ENCODE measurements around the gene CCR9. TPM values are rescaled to one million over a fixed set of nuclear protein-coding genes. Genes with fewer than 3 reads are reported as not detected.

The CCR9 gene
- total RNA-seq, 1 donor from 2014 or later = not detected

- H3K27me3 Mint-ChIP-seq = peaks cover 45% of the 10 kb centered on the region
- peaks cover 13% of the 10 kb centered on the region for H3K4me1 Mint-ChIP-seq
- no peak overlapping the region for H3K4me3 Mint-ChIP-seq
- H3K36me3 Mint-ChIP-seq (ENCODE audit: low read depth) = no peaks in the 10 kb centered on the region
- peak overlapping the region; percentile 17 for H3K27ac Mint-ChIP-seq
- no peaks in the 10 kb centered on the region for H3K9me3 Mint-ChIP-seq
- intact Hi-C loops (cut with micrococcal nuclease) = loop anchor here (1.0 kb wide), 1 partner anchor 20 kb away; no protein-coding TSS in a partner anchor
- DNase-seq = peak; percentile 68
Observed at GRCh38 chr3:45881078-45882022, 5.0 kb upstream of the CCR9 start.

DNA sequence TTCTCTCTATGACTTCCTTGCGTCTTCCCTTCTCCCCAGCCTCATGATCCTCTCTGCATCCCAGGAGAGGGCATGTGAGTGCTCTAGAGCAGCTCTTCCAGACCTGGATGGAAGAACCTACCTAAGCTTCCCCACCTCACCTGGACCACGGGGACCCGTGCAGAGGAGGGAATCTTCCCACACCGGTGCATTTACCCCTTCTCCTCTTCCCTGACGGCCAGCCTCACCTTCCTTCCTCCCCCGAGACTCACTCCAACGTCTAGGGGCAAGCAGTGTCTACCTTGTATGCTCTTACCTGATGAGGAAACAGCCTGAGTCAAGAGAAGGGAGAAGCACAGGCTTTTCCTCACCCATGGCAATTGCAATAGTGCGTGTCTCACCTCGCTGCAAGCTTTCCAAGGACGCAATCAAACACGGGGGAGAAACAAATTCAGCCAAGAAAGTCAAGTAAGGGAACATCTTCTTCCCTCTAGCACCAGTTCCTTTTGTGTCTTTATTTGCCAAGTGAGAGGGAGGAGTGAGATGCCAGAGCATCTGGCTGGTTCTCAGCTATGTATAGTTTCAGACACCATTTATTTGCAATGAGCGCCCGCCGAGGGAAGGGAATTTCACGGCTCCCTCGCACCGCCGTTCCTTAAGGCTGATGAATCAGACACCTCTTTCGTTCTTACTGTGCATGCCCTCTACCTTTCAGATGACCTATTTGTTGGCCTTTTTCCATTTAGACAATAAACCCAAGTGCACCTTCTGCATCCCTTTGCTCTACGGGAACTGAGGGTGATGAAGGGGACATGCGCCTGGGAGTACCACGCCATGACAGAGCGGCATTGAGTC, 1.8 kb upstream of the CCR9 start:
- no peak for DNase-seq
- Mint-ChIP-seq H3K4me3 (no peak overlapping the region), H3K9me3 (no peaks in the 10 kb centered on the region), H3K27me3 (peaks cover 45% of the 10 kb centered on the region), H3K4me1 (peaks cover 18% of the 10 kb centered on the region), H3K27ac (no peak overlapping the region), H3K36me3 (ENCODE audit: low read depth) (no peaks in the 10 kb centered on the region)
- intact Hi-C loops (cut with micrococcal nuclease) = no loop called here

- Mint-ChIP-seq H3K4me1 (peaks cover 9% of the 10 kb centered on the region), H3K4me3 (no peak overlapping the region), H3K36me3 (ENCODE audit: low read depth) (no peaks in the 10 kb centered on the region), H3K27ac (no peak overlapping the region), H3K9me3 (no peaks in the 10 kb centered on the region), H3K27me3 (peaks cover 58% of the 10 kb centered on the region)
- no peak for DNase-seq
- intact Hi-C loops (cut with micrococcal nuclease) = no loop called here
Observed at GRCh38 chr3:45887285-45887684, 942 bp downstream of the CCR9 start.

DNA sequence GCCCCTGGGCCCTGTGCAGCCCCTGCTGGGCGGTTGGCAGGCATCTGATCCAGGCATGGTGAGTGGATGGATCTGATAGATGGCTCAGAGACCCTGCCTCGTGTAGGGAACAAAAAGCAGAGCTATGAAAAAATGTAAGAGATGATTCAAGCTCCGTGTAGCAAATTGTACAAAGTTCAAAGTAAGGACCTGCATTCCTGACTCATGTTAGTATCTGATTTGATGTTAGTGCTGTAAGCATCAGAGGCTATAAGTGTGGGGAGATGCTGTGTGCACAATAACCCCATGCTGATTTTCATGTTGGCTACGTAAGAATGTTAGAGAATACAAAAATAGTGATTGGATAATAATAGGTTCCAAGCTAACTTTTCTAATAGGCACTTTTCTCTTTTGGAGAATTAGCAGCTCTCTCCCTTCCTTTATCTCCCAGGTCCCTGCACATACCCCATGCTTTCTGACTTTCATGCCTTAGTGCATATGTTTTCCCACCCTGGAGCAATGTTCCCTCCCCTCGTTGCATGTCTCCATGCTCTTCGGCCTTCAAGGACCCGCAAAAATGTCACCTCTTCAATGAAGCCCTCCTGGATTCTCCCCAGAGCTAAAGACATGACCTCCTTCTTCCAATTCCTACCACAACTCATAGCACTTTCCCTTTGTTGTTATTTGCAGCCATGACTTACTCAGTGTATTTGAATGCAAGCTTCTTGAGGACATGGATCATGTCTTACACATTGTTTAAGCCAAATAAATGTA, 1.6 kb downstream of the CCR9 start:
- H3K4me3 Mint-ChIP-seq = no peak overlapping the region
- no peak for DNase-seq
- intact Hi-C loops (cut with micrococcal nuclease) = no loop called here
- peaks cover 62% of the 10 kb centered on the region for H3K27me3 Mint-ChIP-seq
- peaks cover 9% of the 10 kb centered on the region for H3K4me1 Mint-ChIP-seq
- no peak overlapping the region for H3K27ac Mint-ChIP-seq
- no peaks in the 10 kb centered on the region for H3K9me3 Mint-ChIP-seq
- H3K36me3 Mint-ChIP-seq (ENCODE audit: low read depth) = no peaks in the 10 kb centered on the region

DNA sequence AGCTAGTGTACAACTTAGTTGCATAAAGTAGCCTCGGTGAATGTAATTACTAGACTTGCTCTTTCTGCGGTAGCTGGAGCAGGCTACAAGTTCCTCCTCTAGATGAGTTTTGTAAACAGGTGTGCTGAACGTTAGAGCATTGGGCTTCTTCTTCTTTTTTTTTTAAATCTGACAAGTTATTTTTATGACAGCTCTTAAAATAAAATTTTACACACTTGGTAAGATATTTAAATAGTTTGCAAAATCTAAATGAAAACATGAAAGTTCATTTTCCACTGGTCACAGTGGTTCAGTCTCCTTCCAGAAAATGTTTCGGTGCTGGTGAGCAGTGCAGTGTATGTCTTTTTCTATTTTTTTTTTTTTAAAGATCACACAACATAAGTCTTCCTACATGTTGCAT, 3.0 kb downstream of the CCR9 start:
- H3K4me1 Mint-ChIP-seq = peaks cover 13% of the 10 kb centered on the region
- H3K4me3 Mint-ChIP-seq = no peak overlapping the region
- no peaks in the 10 kb centered on the region for H3K36me3 Mint-ChIP-seq (ENCODE audit: low read depth)
- peaks cover 63% of the 10 kb centered on the region for H3K27me3 Mint-ChIP-seq
- no peaks in the 10 kb centered on the region for H3K9me3 Mint-ChIP-seq
- intact Hi-C loops (cut with micrococcal nuclease) = no loop called here
- H3K27ac Mint-ChIP-seq = no peak overlapping the region
- no peak for DNase-seq

DNA sequence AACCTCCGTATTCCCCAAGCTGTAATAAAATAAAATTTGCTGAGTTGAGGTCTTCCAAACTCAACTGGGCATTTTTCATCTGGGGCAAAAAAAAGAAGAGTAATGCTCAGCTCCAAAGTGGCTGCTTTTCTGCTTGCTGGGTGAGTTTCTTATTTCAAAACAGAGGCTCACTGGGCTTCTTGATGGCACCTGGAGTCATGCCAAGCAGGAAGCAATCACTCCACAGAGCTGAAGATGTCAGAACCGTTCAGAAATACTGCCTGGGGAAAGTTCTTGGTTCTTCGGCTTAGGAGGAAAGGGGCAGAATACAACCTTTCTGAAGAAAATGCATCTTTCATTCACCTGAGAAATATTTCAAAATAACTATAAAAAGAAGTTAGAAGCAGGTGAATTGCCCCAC, 4.1 kb downstream of the CCR9 start:
- DNase-seq = no peak
- H3K4me1 Mint-ChIP-seq = peaks cover 12% of the 10 kb centered on the region

DNA sequence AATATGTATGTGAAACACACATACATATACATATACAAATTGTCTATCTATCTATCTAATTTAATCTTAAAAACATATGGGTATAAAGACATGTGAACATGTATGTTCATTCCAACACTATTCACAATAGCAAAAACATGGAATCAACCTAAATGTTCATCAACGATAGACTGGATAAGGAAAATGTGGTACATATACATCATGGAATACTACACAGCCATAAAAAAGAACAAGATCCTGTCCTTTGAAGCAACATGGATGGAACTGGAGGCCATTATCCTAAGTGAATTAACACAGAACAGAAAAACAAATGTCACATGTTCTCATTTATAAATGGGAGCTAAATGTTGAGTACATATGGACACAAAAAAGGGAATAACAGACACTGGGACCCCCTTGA, 5.8 kb downstream of the CCR9 start:
- Mint-ChIP-seq H3K4me1 (peaks cover 9% of the 10 kb centered on the region), H3K4me3 (no peak overlapping the region), H3K27ac (no peak overlapping the region), H3K9me3 (no peaks in the 10 kb centered on the region), H3K36me3 (ENCODE audit: low read depth) (no peaks in the 10 kb centered on the region), H3K27me3 (peaks cover 60% of the 10 kb centered on the region)
- intact Hi-C loops (cut with micrococcal nuclease) = no loop called here
- DNase-seq = no peak

More for the DNA sequence above, 4.1 kb downstream of the CCR9 start:
- H3K27ac Mint-ChIP-seq = no peak overlapping the region
- H3K4me3 Mint-ChIP-seq = no peak overlapping the region
- peaks cover 63% of the 10 kb centered on the region for H3K27me3 Mint-ChIP-seq
- H3K9me3 Mint-ChIP-seq = no peaks in the 10 kb centered on the region
- H3K36me3 Mint-ChIP-seq (ENCODE audit: low read depth) = no peaks in the 10 kb centered on the region
- intact Hi-C loops (cut with micrococcal nuclease) = no loop called here

GRCh38 chr3:45894015-45894414, 7.7 kb downstream of the CCR9 start:
- DNase-seq = no peak
- peaks cover 67% of the 10 kb centered on the region for H3K27me3 Mint-ChIP-seq
- H3K4me3 Mint-ChIP-seq = no peak overlapping the region
- H3K36me3 Mint-ChIP-seq (ENCODE audit: low read depth) = no peaks in the 10 kb centered on the region
- intact Hi-C loops (cut with micrococcal nuclease) = no loop called here
- H3K9me3 Mint-ChIP-seq = no peaks in the 10 kb centered on the region
- H3K27ac Mint-ChIP-seq = no peak overlapping the region
- H3K4me1 Mint-ChIP-seq = peaks cover 6% of the 10 kb centered on the region

GRCh38 chr3:45895686-45896468, 9.5 kb downstream of the CCR9 start:
- no peak for DNase-seq

DNA sequence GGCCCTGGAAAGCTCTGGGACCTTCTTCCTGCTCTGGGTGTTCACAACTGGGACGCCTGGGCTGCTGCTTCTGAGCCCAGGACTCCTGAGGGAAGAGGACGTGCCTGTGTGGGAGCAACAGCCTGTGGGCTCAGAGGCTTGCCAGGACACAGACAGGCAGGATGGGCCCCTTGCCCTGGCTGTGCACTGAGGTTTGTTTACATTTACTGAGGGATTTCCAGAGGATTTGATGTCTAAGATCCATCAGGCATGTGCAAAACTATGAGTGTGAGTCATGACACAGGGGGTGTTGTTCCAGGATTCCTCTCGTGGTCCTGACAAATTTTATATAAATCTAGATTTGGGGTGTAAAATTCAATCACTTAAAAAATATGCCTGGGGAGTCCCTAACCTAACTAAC, 10.6 kb downstream of the CCR9 start:
- no peaks in the 10 kb centered on the region for H3K9me3 Mint-ChIP-seq
- DNase-seq = no peak
- H3K27me3 Mint-ChIP-seq = peaks cover 63% of the 10 kb centered on the region
- intact Hi-C loops (cut with micrococcal nuclease) = no loop called here
- no peak overlapping the region for H3K4me3 Mint-ChIP-seq
- H3K27ac Mint-ChIP-seq = no peak overlapping the region
- peaks cover 5% of the 10 kb centered on the region for H3K4me1 Mint-ChIP-seq
- H3K36me3 Mint-ChIP-seq (ENCODE audit: low read depth) = no peaks in the 10 kb centered on the region

More at GRCh38 chr3:45895686-45896468, 9.5 kb downstream of the CCR9 start:
- H3K4me1 Mint-ChIP-seq = peaks cover 5% of the 10 kb centered on the region
- H3K27me3 Mint-ChIP-seq = peaks cover 66% of the 10 kb centered on the region
- H3K4me3 Mint-ChIP-seq = no peak overlapping the region
- H3K9me3 Mint-ChIP-seq = no peaks in the 10 kb centered on the region
- intact Hi-C loops (cut with micrococcal nuclease) = no loop called here
- H3K27ac Mint-ChIP-seq = no peak overlapping the region
- H3K36me3 Mint-ChIP-seq (ENCODE audit: low read depth) = no peaks in the 10 kb centered on the region

DNA sequence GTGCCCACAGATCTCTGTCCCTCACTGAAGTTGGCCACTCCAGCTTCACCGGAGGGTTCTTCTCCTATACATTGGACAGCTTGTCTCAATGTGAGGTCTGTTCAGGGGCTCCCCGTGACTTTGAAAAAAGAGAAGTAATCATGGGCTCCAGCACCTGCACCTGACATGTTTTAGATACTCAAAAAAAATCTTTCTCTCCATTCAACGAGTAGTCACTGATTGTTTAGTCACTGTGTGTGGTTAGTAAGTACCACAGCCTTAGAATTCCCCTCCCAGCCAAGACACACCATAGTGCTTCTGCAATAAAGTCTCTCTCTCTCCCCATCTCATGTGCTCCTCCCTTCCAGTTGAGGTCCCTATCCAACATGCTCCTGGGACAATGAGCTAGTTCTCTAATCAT, 18.6 kb downstream of the CCR9 start:
- no peak overlapping the region for H3K27ac Mint-ChIP-seq
- H3K9me3 Mint-ChIP-seq = peaks cover 12% of the 10 kb centered on the region
- H3K4me3 Mint-ChIP-seq = no peak overlapping the region
- H3K4me1 Mint-ChIP-seq = peaks cover 24% of the 10 kb centered on the region
- peaks cover 18% of the 10 kb centered on the region for H3K36me3 Mint-ChIP-seq (ENCODE audit: low read depth)
- intact Hi-C loops (cut with micrococcal nuclease) = no loop called here
- no peak for DNase-seq
- H3K27me3 Mint-ChIP-seq = peaks cover 34% of the 10 kb centered on the region

DNA sequence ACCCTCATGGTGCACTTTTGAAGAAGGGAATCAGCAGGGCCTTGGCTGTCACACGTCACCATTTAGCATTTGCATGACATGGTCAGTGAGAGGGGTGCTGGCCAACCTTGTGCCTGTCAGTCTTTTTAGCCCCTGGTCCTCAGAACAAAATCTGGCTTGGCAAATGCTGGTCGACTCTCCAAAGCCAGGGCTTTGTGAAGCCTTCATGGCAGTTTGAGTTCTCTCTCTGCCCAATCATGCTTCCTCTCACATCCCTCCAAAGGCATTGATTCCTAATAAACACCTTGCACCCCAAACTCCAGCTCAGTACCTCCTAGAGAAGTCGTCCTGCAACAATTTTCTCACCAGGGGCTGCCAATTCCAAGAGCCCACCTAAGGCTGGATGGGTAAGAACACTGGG, 19.4 kb downstream of the CCR9 start:
- peaks cover 17% of the 10 kb centered on the region for H3K9me3 Mint-ChIP-seq
- H3K4me3 Mint-ChIP-seq = no peak overlapping the region
- H3K4me1 Mint-ChIP-seq = peaks cover 24% of the 10 kb centered on the region
- H3K27ac Mint-ChIP-seq = no peak overlapping the region
- intact Hi-C loops (cut with micrococcal nuclease) = no loop called here
- H3K27me3 Mint-ChIP-seq = peaks cover 36% of the 10 kb centered on the region
- peaks cover 22% of the 10 kb centered on the region for H3K36me3 Mint-ChIP-seq (ENCODE audit: low read depth)
- DNase-seq = no peak

All from activated CD4-positive, alpha-beta T cell treated with anti-CD3 and anti-CD28 coated beads, Interleukin-2, amount 10 ng/mL, durations not matched to agents 24 days and 14 days (primary cell).